HUES64 (cell line): ENCODE data around the gene LHPP.

ENCODE experiments used
- H3K27ac ChIP-seq: 2 replicates; pipeline ENCODE4 v1.7.0; 2013; ENCODE audit warnings: low read depth, low read length, inconsistent platforms
- H3K27me3 ChIP-seq: 2 replicates; pipeline ENCODE4 v1.6.1; 2013; ENCODE audit warnings: mild to moderate bottlenecking, low read length; ENCODE audit not compliant: insufficient read depth
- H3K36me3 ChIP-seq: 2 replicates; pipeline ENCODE4 v1.6.1; 2013; ENCODE audit warnings: mild to moderate bottlenecking, low read length; ENCODE audit not compliant: insufficient read depth
- H3K4me1 ChIP-seq: 2 replicates; pipeline ENCODE4 v1.6.1; 2013; ENCODE audit warnings: mild to moderate bottlenecking, low read length, moderate library complexity; ENCODE audit not compliant: insufficient read depth
- H3K4me3 ChIP-seq: 2 replicates; pipeline ENCODE4 v1.5.1; 2013; ENCODE audit warnings: mild to moderate bottlenecking, low read length, moderate library complexity
- H3K9ac ChIP-seq: 2 replicates; pipeline ENCODE4 v1.6.1; 2013; ENCODE audit warnings: mild to moderate bottlenecking, low read depth, low read length
- H3K9me3 ChIP-seq: 2 replicates; pipeline ENCODE4 v1.6.1; 2013; ENCODE audit warnings: low read depth, low read length; ENCODE audit not compliant: insufficient read depth
- WGBS: fragments of 150-250, 120-280 bp; methylation state at CpG from one replicate; pipeline ENCODE4 v1.1.7; 2013; ENCODE audit warnings: missing lambda C conversion rate; 5-methylcytosine and 5-hydroxymethylcytosine counted together

LHPP gene

DNA sequence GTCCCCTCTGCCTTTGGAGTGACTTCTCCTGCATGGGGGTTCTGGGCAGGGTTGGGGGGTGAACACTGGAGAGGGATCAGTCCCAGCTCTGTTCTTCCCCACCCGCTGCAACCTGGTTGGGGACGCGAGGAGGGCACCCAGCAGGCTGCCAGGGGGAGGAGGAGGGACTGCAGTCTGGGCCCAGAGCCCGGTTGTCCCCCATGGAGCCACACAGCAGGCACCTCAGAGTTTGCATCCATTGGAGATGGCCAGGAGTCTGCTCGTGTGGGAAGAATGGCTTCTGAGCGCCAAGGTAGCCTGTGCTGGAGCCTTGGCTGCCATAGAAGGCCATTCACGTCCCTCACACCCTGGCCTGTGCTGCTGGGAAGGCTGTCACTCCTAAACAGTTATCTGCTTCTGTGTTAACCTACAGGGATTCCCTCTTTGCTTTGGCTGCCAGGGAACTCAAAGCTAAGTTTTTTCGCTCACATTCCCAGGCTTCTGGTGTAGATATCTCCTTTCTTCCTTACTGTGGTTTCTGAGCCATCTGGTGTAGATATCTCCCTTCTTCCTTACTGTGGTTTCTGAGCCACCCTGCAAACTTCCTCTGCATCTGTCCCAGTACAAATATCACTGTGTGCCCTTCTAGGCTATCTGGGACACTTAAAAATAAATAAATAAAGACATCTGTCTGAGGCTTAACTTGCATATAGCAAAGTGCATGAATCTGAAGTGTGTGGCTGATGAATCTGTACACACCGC lies 133.7 kb downstream of the LHPP start:
- no peak overlapping the region for H3K27ac ChIP-seq
- no peak overlapping the region for H3K4me3 ChIP-seq
- no peak overlapping the region for H3K9ac ChIP-seq
- H3K9me3 ChIP-seq = no peaks in the 10 kb centered on the region
- 92% methylated on average over 9 of the region's 9 CpGs for WGBS
- H3K27me3 ChIP-seq = no peaks in the 10 kb centered on the region
- no peaks in the 10 kb centered on the region for H3K36me3 ChIP-seq
- H3K4me1 ChIP-seq = no peaks in the 10 kb centered on the region

DNA sequence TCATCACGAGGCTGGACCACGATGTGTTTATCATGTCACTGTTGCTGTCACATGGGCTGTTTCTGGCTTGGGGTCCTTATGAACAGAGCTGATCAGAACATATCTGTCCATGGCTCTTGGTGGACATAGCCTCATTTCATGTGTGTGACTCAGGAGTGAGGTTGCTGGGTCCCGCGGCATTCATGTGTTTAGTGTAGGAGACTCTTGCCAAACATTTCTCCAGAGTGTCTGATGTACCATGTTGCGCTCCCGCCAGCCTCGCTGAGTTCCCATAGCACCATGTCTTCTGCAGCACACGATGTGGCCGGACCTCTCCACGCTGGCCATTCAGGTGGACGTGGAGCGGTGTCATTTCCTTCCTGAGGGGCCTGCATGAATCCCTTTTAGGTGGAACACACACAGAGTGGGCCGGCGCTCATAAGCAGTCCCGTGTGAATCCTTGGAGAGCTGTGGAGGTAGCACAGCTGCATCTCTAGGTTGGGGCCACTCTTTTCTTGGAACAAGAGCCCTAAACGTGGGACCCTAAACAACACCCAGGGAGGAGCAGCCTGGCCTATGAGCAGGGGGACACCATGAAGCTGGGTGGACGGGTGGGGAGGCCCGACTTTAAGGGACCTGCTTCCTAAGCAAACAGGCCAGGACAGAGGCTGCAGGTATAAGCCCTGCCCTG lies 134.6 kb downstream of the LHPP start:
- WGBS = 94% methylated on average over 18 of the region's 18 CpGs
- Histone ChIP-seq H3K9me3 (no peaks in the 10 kb centered on the region), H3K36me3 (no peaks in the 10 kb centered on the region), H3K27ac (no peak overlapping the region), H3K4me1 (no peaks in the 10 kb centered on the region), H3K9ac (no peak overlapping the region), H3K27me3 (no peaks in the 10 kb centered on the region), H3K4me3 (no peak overlapping the region)

DNA sequence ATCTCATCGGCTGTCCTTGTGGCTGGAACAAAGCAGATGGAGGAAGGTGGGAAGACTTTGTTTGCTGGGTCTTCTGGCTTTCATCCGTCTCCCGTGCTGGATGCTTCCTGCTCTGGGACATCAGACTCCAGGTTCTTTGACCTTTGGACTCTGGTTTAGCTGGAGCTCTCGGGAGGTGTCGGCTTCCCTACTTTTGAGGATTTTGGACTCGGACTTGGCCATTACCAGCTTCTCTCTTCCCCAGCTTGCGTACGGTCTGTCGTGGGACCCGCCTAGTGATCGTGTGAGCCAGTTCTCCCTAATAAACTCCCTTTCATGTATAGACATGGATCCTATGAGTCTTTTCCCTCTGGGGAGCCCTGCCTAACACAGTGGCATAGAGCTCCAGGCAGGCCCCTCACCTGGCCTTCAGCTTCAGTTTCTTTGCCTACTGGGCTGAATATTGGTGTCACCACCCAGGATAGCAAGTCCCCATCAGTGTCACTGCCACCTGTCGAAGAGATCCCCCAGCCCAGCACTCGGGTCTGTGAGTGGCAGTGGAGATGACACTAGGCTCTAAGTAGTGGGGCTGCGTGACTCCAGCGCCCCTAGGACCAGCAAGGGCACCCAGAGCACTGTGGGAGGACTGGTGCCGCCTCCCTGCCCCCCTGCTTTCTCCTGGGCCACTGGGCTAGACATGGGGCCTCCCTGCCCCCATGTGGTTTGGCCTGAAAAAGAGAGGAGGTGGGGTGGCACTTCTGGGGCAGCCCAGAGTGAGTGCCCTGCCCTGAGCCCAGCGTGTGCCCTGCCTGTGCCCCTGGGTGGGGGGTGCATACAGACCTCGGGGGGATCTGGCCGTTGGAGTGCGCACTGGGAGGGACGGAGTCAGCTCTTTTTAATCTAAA lies 135.6 kb downstream of the LHPP start:
- Histone ChIP-seq H3K9me3 (no peaks in the 10 kb centered on the region), H3K4me3 (no peak overlapping the region), H3K9ac (no peak overlapping the region), H3K4me1 (no peaks in the 10 kb centered on the region), H3K36me3 (no peaks in the 10 kb centered on the region), H3K27ac (no peak overlapping the region), H3K27me3 (no peaks in the 10 kb centered on the region)
- 95% methylated on average over 21 of the region's 21 CpGs for WGBS

DNA sequence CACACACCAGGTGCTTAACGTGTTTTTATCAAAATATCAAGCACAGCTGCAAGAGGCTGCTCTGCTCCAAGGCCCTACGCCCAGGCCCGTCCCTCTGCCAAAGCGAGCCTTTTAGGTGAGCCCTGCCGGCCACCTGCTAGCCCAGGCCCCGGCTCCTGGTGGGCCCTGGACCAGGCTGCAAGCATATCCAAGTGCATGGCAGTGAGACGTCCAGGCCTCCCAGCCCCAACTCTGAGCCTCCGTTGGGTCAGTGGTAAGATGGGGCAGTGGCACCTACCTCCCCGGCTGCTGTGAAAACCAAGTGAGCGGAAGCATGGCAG lies 136.2 kb downstream of the LHPP start:
- Histone ChIP-seq H3K27me3 (no peaks in the 10 kb centered on the region), H3K36me3 (no peaks in the 10 kb centered on the region), H3K4me3 (no peak overlapping the region), H3K4me1 (no peaks in the 10 kb centered on the region), H3K27ac (no peak overlapping the region), H3K9ac (no peak overlapping the region), H3K9me3 (no peaks in the 10 kb centered on the region)
- WGBS = 93% methylated on average over 10 of the region's 10 CpGs

DNA sequence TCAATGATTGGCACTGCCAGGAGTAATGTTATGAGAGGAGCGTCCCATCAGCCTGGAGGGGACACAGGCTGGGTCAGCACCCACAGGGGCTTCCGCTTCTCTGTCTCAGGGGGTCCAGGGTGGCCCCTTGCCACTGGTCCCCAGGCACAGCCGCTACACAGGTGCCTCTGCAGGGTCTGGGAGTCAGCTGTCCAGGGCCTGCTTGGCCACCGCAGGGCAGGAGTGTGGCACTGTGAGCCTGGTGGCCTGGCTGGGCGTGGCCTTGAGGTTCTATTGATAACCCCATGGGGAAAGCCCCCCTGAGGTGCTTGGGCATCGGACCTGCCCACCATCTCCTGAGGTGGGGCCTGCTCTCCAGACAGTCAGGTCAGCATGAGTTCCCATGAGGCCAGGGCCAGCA lies 136.6 kb downstream of the LHPP start:
- no peak overlapping the region for H3K4me3 ChIP-seq
- 85% methylated on average over 6 of the region's 6 CpGs for WGBS
- H3K36me3 ChIP-seq = no peaks in the 10 kb centered on the region
- no peaks in the 10 kb centered on the region for H3K27me3 ChIP-seq
- H3K9me3 ChIP-seq = no peaks in the 10 kb centered on the region
- H3K9ac ChIP-seq = no peak overlapping the region
- no peaks in the 10 kb centered on the region for H3K4me1 ChIP-seq
- H3K27ac ChIP-seq = no peak overlapping the region

DNA sequence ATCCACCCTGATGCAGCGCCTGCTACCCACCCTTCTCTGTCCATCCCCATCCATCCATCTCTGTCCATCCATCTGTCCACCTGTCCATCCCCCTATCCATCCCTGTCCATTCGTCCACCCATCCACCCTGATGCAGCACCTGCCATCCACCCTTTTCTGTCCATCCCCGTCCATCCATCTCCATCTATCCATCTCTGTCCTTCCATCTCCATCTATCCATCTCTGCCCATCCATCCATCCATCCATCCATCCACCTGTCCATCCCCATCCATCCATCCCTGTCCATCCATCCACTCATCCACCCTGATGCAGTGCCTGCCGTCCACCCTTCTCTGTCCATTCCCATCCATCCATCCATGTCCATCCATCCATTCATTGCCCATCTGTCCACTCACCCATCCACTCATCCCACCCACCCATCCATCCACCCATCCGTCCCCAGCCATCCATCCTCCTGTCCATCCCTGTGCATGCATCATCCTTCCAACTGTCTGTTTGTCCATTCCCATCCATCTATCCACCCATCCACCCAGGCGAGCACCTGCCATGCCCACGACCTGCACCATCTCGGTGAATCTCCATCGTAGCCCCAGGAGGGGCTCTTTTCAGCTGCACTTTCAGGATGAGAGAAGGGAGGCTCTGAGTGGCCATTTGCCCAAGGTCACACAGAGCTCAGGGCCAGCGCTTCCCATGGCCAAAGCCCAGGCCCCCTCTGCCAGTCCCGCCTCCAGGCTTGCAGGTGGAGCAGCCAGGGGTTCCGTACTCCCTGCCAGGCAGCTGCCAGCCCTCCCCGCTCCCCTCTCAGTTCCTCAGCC lies 137.4 kb downstream of the LHPP start:
- Histone ChIP-seq H3K36me3 (no peaks in the 10 kb centered on the region), H3K4me3 (no peak overlapping the region), H3K9me3 (no peaks in the 10 kb centered on the region), H3K27ac (no peak overlapping the region), H3K27me3 (no peaks in the 10 kb centered on the region), H3K4me1 (no peaks in the 10 kb centered on the region), H3K9ac (no peak overlapping the region)
- 92% methylated on average over 13 of the region's 13 CpGs for WGBS

DNA sequence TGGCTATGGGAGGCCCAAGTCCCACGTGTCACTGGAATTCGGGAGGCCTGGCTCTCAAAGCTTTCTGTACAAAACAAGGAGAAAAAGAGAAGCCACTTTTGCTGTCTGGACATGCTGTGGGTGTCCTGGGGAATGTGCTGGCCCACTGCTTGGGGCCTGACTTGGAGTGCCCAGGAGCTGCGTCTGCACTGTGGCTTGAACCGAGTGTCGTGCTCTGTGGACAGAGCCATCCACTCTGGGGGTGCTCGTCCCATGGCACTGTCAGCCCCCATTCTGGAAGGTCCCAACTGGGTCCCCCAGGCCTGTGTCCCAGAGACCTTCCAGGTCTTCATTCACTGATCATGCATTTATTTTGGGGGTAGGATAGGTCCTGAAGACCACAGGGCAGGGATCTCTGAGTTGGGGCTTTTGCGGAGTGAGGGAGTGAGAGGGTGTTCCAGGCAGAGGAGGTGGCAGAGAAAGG lies 138.0 kb downstream of the LHPP start:
- no peaks in the 10 kb centered on the region for H3K4me1 ChIP-seq
- H3K4me3 ChIP-seq = no peak overlapping the region
- H3K36me3 ChIP-seq = no peaks in the 10 kb centered on the region
- H3K9me3 ChIP-seq = no peaks in the 10 kb centered on the region
- 87% methylated on average over 7 of the region's 7 CpGs for WGBS
- H3K27me3 ChIP-seq = no peaks in the 10 kb centered on the region
- no peak overlapping the region for H3K9ac ChIP-seq
- no peak overlapping the region for H3K27ac ChIP-seq

DNA sequence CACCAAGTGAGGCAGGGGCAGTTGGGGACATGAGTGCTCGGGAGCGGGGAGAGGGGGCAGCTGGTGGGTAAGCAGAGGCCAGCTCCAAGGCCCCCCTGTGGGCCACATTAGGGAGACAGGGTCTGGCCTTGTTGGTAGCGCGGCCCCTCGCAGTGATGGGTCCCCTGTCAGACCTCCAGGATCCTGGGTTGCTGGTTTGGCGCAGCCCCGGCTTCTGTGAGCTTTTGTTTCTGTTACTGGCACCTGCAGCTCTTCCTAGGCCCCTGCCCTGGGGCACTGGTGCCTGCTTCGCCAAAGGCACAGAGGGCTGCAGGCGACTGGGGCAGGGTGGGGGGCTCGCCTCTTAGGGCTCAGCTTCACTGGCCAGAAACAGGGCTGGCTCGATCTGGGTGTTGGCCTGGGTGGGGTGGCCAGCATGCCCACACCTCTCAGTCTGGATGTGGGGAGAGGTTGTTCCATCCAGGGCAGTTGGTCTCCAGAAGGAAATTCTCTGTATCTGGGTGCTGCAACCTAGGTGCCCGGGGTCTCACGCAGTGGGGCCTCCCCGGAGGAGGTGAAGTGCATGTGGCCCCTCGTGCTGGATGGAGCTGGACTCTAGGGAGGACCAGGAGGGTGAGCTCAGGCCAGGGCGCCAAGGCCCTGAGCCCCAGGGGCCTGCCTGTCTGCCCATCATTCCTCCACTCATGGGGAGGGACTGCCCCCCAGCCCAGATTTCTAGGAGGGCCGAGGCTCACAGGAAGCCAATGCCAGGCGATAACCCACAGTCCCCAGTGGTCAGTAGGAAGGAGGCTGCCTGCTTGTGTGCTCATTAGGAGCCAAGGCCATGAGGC lies 138.6 kb downstream of the LHPP start:
- no peaks in the 10 kb centered on the region for H3K36me3 ChIP-seq
- H3K9ac ChIP-seq = no peak overlapping the region
- no peaks in the 10 kb centered on the region for H3K4me1 ChIP-seq
- no peak overlapping the region for H3K27ac ChIP-seq
- H3K4me3 ChIP-seq = no peak overlapping the region
- H3K27me3 ChIP-seq = no peaks in the 10 kb centered on the region
- WGBS = 93% methylated on average over 18 of the region's 18 CpGs
- H3K9me3 ChIP-seq = no peaks in the 10 kb centered on the region

DNA sequence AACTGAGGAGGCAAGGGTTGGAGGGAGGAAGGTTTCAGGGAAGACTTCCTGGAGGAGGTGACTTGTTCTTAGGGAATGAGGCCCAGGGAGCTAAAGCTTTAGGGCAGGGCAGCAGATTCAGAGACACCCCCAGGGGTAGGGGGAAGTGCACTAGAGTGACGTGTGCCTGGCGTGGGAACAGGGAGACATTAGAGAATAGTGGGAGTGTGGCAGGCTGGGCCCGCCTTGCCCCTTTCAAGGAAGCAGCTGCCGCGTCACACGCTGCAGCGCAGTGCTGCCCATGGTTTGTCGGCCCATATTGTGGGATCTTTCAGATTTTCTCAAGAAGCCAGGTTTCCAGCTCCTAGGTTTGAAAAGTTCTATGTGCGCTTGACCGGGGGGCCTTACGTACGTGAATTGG lies 139.4 kb downstream of the LHPP start:
- no peaks in the 10 kb centered on the region for H3K4me1 ChIP-seq
- no peak overlapping the region for H3K9ac ChIP-seq
- 95% methylated on average over 12 of the region's 12 CpGs for WGBS
- no peaks in the 10 kb centered on the region for H3K9me3 ChIP-seq
- no peak overlapping the region for H3K27ac ChIP-seq
- H3K4me3 ChIP-seq = no peak overlapping the region
- H3K36me3 ChIP-seq = no peaks in the 10 kb centered on the region
- H3K27me3 ChIP-seq = no peaks in the 10 kb centered on the region

DNA sequence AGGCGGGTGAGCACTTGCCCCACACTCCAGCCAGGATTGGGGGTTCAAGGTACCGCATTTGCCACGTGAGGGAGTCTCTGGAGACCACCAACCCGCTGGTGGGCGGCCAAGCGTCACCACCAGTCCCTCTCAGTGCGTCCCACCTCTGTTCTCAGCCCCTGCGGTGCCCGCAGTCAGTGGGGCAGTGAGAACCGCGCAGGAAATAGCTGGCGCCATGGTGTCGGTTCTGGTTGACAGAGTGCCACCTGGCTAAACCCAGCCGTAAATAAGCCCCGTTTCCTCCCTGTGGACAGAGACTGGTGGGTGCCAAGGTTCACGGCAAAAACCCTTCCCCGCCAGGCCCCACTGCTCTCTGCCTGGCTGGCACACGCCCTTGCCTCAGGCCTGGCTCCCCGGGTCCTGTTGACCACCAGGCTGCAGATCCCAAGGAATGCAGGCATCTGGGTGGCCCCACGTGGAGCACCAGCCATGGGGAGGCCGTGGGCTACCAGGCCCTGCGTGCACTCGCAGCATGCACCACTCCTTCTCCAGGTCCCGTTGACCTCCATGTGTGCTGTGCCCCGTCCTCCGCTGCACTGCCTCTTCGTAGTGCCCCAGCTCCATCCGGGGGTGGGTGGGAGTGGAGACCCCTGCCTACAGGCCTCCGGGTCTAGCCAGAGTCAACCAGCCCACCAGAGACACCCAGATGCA lies 140.0 kb downstream of the LHPP start:
- H3K36me3 ChIP-seq = no peaks in the 10 kb centered on the region
- WGBS = 96% methylated on average over 29 of the region's 29 CpGs

More for the DNA sequence above, 140.0 kb downstream of the LHPP start:
- Histone ChIP-seq H3K4me3 (no peak overlapping the region), H3K9me3 (no peaks in the 10 kb centered on the region), H3K27ac (no peak overlapping the region), H3K4me1 (no peaks in the 10 kb centered on the region), H3K27me3 (no peaks in the 10 kb centered on the region), H3K9ac (no peak overlapping the region)
